GM21360 (cell line): Measurements from ENCODE around the gene ABL1.

Source experiments
- ATAC-seq: cut with Tn5 transposase; IDR thresholded peaks from one replicate; pipeline ENCODE4 v1.9.1; 2021; ENCODE audit warnings: mild to moderate bottlenecking, moderate library complexity; ENCODE audit not compliant: unreplicated experiment

ABL1 gene

DNA sequence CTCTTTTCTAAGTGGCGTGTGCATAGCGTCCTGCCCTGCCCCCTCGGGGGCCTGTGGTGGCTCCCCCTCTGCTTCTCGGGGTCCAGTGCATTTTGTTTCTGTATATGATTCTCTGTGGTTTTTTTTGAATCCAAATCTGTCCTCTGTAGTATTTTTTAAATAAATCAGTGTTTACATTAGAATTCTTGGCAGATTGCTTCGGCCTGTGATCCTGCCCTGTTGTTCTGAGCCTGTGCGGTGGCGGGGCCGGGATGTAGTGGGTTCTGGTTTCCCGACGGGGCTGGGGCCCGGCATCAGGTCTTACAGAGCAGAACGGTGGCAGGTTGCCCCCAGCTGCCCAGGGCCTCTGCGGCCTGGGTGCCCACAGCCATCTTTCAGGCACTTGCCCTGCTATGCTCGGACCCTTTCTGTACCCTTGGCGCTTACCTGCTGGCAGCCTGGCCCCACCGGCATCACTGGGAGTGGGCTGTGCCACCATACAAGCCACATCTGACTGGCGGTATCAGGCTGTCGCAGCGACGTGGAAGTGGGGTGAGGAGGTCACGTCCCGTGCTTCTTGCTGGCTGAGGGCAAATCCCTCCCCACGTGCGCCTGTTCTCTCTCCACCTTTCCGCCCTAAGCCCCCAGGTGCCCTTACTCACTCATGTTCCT lies 52.6 kb downstream of the ABL1 start:
- no peak for ATAC-seq

DNA sequence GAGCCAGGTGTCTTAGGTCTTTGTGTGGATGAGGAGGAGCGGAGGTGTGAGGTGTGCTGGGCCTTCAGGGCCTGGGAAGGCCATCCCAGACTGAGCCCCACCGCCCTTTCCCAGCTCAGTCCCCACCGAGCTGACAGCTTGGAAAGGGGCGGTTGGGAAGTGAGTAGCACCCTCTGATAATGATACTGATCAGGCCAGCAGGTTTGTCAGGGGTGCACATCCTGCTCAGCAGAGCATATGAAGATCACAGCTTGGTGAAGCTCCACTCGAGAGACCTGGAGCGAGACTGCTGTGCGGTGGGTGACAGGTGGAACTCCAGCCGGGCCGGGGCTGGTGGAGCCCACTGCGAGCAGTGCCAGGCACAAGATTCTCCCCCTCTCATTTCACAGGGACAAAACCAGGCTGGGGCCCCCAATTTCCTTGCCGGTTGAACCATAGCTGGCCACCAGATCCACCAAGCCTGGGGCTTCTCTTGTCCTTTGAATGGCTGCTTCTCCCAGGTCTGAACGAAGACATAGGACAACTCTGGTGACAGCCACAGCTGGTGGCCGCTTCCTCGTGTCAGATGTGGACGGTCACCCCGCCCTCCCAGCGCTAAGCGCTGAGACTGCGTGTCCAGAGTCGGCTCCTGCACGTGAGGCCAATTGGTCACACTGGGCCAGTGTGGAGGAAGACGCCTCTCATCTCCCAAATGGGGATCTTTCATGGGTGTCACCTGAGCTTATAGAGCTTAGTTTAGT lies 53.3 kb downstream of the ABL1 start:
- no peak for ATAC-seq

- ATAC-seq = no peak
These were observed 55.1 kb downstream of the ABL1 start for GRCh38 chr9:130890124-130890523.

DNA sequence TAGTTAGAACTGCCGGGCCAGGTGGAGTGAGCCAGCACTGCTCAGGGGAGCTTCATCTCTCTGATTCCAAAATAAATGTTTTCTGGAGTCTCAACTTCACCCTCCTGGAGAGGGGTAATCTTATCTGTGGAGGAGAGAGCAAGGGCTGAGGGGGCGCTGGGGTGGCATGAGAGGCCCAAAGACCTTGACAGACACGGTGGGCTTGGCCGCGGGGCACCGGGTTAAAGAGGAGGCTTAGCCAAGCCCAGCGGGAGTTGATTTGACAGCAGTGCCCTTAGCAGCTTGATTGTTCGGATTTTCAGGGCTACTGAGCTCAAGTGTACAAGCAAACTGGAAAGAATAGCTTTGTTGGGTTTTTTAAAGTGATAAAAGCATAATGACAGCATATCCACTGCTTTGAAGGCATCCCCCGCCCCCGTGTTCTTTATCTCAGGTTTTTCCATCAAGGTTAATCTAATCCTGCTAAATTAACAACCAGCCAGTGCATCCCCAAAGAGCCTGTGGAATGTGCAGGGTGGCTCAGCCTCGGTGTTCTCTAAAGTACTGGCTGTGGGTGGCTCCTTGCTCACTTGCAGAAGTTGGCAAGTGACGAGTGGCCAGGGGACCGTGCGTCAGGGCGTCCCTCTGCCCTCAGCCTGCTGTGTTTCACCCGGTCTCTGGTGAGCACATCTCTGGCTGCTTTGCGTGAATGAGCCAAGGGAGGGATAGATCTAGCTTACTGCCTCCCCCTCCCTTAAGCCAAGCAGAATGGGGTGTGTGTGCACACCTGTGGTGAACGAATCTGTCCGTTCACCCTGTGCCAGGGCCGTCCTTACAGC lies 56.0 kb downstream of the ABL1 start:
- no peak for ATAC-seq

- ATAC-seq = no peak
These were observed 56.8 kb downstream of the ABL1 start for GRCh38 chr9:130891688-130892476.

GRCh38 chr9:130892477-130893304 lies 57.6 kb downstream of the ABL1 start:
- ATAC-seq = no peak

DNA sequence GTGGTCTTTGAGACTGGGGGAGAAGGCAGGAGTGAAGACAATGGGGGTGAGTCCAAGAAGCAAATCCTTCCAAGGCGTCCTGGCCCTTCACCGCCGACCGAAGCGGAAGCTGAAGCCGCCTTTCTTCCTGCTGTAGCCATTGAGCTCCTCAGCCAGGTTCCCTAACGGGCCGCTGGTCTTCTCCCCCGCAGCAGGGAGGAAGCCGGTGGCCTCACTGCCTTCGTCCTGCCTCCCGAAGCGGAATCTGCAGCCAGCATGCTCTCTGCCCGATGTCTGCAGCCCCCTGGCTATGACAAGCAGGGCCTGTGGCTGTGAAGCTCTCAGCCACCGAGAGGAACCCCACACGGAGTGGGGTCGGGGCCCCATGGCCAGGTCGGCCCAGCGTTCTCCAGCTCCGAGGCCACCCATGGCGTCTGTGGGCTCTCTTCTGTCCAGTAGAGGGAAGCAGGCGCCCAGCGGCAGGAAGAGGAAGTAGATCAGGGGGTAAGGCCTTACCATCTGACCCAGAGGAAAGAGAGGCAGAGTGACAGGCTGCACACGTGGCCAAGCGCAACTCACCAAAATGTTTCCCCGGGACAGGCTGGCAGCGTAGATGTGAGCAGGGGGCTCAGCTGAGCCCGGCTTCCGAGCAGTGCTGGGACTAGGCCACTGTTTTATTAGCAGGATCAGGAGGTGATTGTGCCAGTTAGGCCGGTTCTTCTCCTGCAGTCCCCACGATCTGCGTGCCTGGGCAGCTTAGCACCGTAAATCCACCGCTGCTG lies 58.5 kb downstream of the ABL1 start:
- ATAC-seq = no peak

- ATAC-seq = no peak
These were observed 59.5 kb downstream of the ABL1 start for GRCh38 chr9:130894546-130894945.

DNA sequence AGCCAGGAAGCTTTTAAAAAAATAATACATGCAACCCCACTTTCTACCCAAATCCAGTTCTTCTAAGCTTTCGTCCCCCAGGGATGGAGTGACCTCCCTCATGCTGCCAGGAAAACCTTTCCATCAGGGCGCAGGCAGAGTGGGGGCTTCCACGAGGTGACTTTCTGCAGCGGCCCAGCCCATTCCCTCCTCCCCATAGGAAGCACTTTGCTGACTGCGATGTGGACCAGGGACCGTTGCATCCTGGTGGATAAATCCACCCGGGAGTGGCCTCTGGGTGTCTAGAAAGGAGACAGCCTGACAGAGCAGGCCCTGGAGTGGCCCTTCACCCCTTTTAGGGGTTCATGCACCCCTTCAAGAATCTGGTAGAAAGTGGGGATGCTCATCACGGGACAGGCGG lies 60.0 kb downstream of the ABL1 start:
- no peak for ATAC-seq

DNA sequence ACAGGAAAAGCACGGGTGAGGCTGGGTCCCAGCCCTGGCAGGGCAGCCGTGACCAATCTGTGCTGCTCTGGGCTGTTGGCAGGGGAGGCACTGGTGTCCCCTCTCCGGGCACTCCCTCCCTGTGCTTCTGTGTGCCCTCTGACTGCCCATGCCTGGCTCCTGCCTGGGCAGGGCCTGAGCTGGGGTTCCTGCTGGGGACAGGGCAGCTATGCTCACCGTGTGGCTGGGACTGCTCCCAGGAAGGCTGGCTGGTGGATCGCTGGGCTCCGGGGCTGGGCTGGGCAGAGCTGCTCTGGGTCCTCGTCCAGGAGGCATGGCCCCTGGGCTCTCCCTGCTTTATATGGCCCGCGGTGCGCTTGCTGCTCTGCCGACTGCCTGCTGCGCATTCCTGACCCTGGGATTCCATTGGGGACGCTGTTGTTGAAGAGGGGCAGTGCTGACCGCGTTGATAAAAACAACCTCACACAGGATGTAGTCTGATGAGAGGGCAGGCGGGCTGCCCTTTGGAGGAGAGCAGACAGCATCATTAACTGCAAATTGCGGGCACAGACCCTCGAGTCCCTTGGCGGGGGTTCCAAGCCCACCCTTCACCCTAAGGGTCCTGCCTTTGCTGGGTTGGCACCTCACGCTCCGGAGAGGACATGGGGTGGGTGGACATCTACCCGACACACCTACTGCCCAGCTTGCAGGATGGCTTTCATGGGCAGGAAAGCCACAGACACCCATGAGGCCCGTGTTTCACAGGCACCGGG lies 60.6 kb downstream of the ABL1 start:
- no peak for ATAC-seq

DNA sequence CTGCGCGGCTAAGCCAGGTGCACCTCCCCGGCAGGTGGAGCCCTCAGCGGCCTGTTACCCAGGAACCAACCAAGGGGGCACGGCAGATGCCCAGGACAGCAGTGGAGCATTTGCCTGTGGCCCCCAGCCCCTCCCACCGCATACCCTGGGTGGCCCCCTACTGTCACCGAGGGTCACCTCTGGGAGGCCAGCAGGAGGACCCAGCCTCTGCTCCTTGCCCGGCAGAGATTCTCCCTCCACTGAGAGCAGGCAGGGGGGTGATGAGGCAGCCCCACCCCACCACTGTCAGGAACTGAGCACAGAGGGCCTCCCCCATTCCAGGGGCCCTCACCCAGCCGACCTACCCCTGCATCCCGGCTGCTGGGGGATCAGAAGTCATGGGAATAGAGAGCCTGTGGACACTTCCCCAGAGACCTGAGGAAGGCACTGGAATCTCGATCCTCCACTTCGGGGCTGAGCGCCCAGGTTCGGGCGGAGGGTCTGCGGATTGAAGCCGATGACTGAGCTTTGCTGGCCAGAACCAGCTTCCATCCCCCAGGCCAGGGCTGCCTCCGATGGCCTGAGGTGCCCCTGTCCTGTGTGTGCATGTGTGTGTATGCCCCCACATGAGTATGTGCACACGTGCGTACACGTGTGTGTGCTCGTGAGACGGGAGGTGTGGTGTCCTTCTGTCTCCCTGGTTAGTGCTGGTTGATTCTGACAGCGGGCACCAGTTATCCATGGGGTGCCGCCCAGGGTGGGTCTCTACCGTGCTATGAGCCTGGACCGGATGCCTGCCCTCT lies 61.4 kb downstream of the ABL1 start, which contains the start of gene QRFP:
Gene QRFP (minus strand): TSS at position 580 of the 782 bp plus-strand sequence. CDS start 2,974 bp downstream, outside the sequence.
- ATAC-seq = no peak

GRCh38 chr9:130897105-130897751 lies 62.2 kb downstream of the ABL1 start:
- no peak for ATAC-seq

GRCh38 chr9:130897848-130898551 lies 62.9 kb downstream of the ABL1 start:
- ATAC-seq = no peak

GRCh38 chr9:130898552-130898852 lies 63.4 kb downstream of the ABL1 start:
- ATAC-seq = no peak

DNA sequence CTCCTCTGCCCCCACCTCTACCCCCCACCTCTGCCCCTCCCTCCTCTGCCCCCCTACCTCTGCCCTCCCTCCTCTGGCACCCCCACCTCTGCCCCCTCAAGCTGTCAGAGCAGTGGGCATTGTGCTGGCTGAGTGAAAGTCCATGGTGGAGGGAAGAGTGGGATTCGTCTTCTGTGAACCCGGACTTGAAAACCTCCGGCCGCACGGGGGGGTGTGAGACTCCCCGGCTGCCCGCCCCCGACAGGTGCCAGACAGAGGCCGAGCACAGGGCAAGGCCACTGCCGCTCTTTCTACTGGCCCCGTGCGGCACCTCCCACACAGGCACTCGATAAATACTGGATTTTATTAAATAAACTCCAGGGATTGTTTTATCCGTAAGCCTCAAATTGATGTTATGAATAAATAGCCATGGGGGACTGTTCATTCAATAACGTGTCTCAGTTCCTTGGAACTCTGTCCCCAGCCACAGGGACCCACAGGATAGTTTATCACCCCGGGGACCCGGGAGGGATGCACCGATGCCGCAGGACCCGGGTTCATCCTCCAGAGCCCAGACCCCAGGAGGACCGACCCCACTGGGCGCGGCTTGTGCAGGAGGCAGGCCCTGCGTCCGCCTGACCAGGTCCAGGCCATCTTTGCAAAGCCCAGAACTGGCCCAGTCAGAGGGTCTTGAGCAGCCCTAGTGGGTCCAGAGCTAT lies 64.1 kb downstream of the ABL1 start:
- no peak for ATAC-seq
